H1 (cell line): Measurements from ENCODE around the gene RALGAPA2. TPM values are rescaled to one million over a fixed set of nuclear protein-coding genes. Genes with fewer than 3 reads are reported as not detected.

Experiments used
- ATF3 ChIP-seq: IDR thresholded peaks from 2 replicates; pipeline ENCODE4 v1.6.1; 2011; ENCODE audit warnings: low read depth, mild to moderate bottlenecking, low read length; ENCODE audit not compliant: insufficient read depth
- CBX8 ChIP-seq: fragments of 300-800, 300-1000 bp; sonication (generic); IDR thresholded peaks from 2 replicates; pipeline ENCODE4 v1.7.1; 2016; ENCODE audit warnings: low read depth, low read length, borderline replicate concordance
- CEBPB ChIP-seq: IDR thresholded peaks from 2 replicates; pipeline ENCODE4 v1.6.1; 2012; ENCODE audit warnings: low read depth, low read length
- CREB1 ChIP-seq: IDR thresholded peaks from 2 replicates; pipeline ENCODE4 v1.6.1; 2012; ENCODE audit warnings: inconsistent platforms
- CTCF ChIP-seq, 3 experiments: IDR thresholded peaks; 1 replicate in 2 of 3; 2 replicates in 1 of 3; pipeline versions ENCODE4 v1.5.1 to v1.6.1; 2011; ENCODE audit warnings: low read length in 3 of 3, mild to moderate bottlenecking in 3 of 3, inconsistent platforms in 2 of 3, low read depth in 1 of 3, moderate library complexity in 1 of 3; ENCODE audit not compliant: insufficient read depth in 1 of 3; ENCODE audit errors: control extremely low read depth in 1 of 3
- KDM4A ChIP-seq: IDR thresholded peaks from one replicate; pipeline ENCODE4 v1.7.1; 2012; ENCODE audit warnings: low read depth, mild to moderate bottlenecking, moderate library complexity, low read length, inconsistent platforms; ENCODE audit not compliant: severe bottlenecking
- NANOG ChIP-seq: IDR thresholded peaks from 2 replicates; pipeline ENCODE4 v1.6.1; 2011; ENCODE audit warnings: low read length, low read depth, mild to moderate bottlenecking, inconsistent platforms; ENCODE audit not compliant: insufficient read depth, poor library complexity, severe bottlenecking
- RAD21 ChIP-seq, 2 experiments: IDR thresholded peaks in 1 of 2; conservative IDR thresholded peaks in 1 of 2; 2 replicates each; pipeline ENCODE4 v1.6.1; 2011; ENCODE audit warnings: low read depth in 2 of 2, low read length in 2 of 2, improper control_type of control experiment in 1 of 2, inconsistent platforms in 1 of 2, mild to moderate bottlenecking in 1 of 2, moderate library complexity in 1 of 2
- ZNF274 ChIP-seq: IDR thresholded peaks from 2 replicates; pipeline ENCODE4 v1.7.0; 2012; ENCODE audit warnings: low read length, borderline replicate concordance; ENCODE audit errors: extremely low read depth
- polyA plus RNA-seq, 7 experiments: library from polyadenylated mRNA; depleted of rRNA in 3 of 7; stranded (reverse) in 5 of 7; unstranded in 2 of 7; fragments of >200 nt in 5 of 7; fragments of 200-250 nt in 2 of 7; gene quantifications; 1 replicate in 5 of 7; 2 replicates in 1 of 7; 4 replicates in 1 of 7; pipeline versions ENCODE4 v1.2.1 to v1.2.3, GENCODE V29; 2011 to 2013; ENCODE audit warnings: missing spikeins in 2 of 7, mixed read lengths in 2 of 7
- total RNA-seq: library from RNA; stranded (reverse); fragmentation: NEBNext Ultra II Directional; extraction: Animal tissue kit (Norgen Biotek cat#: 25700); gene quantifications from 2 replicates; pipeline ENCODE4 v1.2.1, GENCODE V29; 2021

The RALGAPA2 gene
- total and polyA plus RNA-seq, 2 of the 8 experiments (the other 6 are each of a cell fraction or from before 2014, with no cell fraction given): 5.1 to 25.5 TPM

- no peak for TF ChIP-seq CTCF (IDR thresholded peaks at IDR 0.05; ENCODE audit: control extremely low read depth in 1 of 3, insufficient read depth in 1 of 3, low read depth in 1 of 3, low read length in 3 of 3)
- TF ChIP-seq ATF3: no peak
- no peak for TF ChIP-seq NANOG
- TF ChIP-seq CEBPB: no peak
- no peak for TF ChIP-seq RAD21 (IDR thresholded peaks at IDR 0.05 in 1 of 2, conservative IDR thresholded peaks at IDR 0.05 in 1 of 2; ENCODE audit: low read depth in 2 of 2, low read length in 2 of 2)
- no peak for TF ChIP-seq CBX8
- TF ChIP-seq KDM4A: no peak
- no peak for TF ChIP-seq CREB1
- no peak for TF ChIP-seq ZNF274
These were observed 222.6 kb downstream of the RALGAPA2 start (continued) for GRCh38 chr20:20489648-20490341.
